GM12864 (cell line): ENCODE measurements around the gene CDAN1.

Experiments used
- DNase-seq: peaks from one replicate; pipeline ENCODE4 v3.0.0-alpha.2; 2011; ENCODE audit warnings: low read depth
- H3K4me3 ChIP-seq: 2 replicates; pipeline ENCODE4 v1.5.1; 2011; ENCODE audit warnings: mild to moderate bottlenecking, low read depth, low read length, control low read depth
- CTCF ChIP-seq: IDR thresholded peaks from 2 replicates; pipeline ENCODE4 v1.5.1; 2011; ENCODE audit warnings: low read depth, mild to moderate bottlenecking, moderate library complexity, low read length, control low read depth, inconsistent platforms; ENCODE audit errors: missing control alignments

The CDAN1 gene

GRCh38 chr15:42674472-42674871, 62.5 kb downstream of the CDAN1 start:
- H3K4me3 ChIP-seq: no peak overlapping the region
- no peak for DNase-seq
- no peak for TF ChIP-seq CTCF
